Type B pancreatic cell (in vitro differentiated cells): Measurements from ENCODE around the gene FRMD4A. TPM values are rescaled to one million over a fixed set of nuclear protein-coding genes. Genes with fewer than 3 reads are reported as not detected.
A peak's percentile ranks its signal among the peaks of the same experiment; 100 is the strongest.
"Not testable (repeated sequence)": the region's sequence is repeated elsewhere in the genome, so short reads cannot be mapped to it uniquely, and the experiment has no call there.

ENCODE experiments used
- DNase-seq: peaks from one replicate; pipeline ENCODE4 v3.0.0; 2021; ENCODE audit warnings: mixed read lengths; ENCODE audit not compliant: unreplicated experiment; ENCODE audit errors: extremely low spot score
- H3K27ac Mint-ChIP-seq: 2 replicates; pipeline ENCODE4 v1.8.0; 2021; ENCODE audit warnings: mild to moderate bottlenecking, mixed read lengths
- H3K27me3 Mint-ChIP-seq: 2 replicates; pipeline ENCODE4 v1.8.0; 2021; ENCODE audit warnings: mixed read lengths
- H3K36me3 Mint-ChIP-seq: 2 replicates; pipeline ENCODE4 v1.8.0; 2021; ENCODE audit warnings: mixed read lengths
- H3K4me1 Mint-ChIP-seq: one replicate; pipeline ENCODE4 v1.8.0; 2021; ENCODE audit warnings: mixed read lengths; ENCODE audit not compliant: unreplicated experiment
- H3K4me3 Mint-ChIP-seq: 2 replicates; pipeline ENCODE4 v1.8.0; 2021; ENCODE audit warnings: mild to moderate bottlenecking, mixed read lengths
- H3K9me3 Mint-ChIP-seq: 2 replicates; pipeline ENCODE4 v1.8.0; 2021; ENCODE audit warnings: mixed read lengths
- total RNA-seq: library from RNA; stranded (reverse); gene quantifications from 2 replicates; pipeline ENCODE4 v1.2.1, GENCODE V29; 2021; ENCODE audit warnings: low replicate concordance
- TF ChIP-seq, protein P1 (sequence below): fragments of 200-600 bp; sonication (generic); conservative IDR thresholded peaks from 2 replicates; pipeline ENCODE4 v1.5.0; 2021; ENCODE audit warnings: antibody characterized with exemption, mild to moderate bottlenecking

FRMD4A gene
- total RNA-seq, 1 donor from 2014 or later: 88.9 TPM

DNA sequence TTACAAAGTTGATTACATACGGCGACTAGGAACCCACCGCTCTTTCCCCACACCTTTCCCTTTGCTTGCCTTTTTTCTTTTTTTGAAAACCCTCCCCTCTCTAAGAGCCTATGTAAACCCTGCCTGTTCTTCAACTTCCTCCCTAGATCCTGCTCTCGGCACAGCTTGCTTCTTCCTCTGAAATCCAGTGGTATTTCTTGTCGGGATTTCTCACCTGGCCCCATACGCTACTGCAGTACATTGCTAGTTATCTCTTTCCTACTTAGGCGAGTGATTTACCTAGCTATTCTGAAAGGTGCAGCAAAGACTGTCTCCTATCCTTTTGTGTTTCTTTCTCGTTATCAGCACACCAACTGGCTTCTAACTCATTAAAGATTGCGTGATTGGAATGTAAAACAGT is 372.9 kb downstream of the FRMD4A start:
- DNase-seq: no peak
- peaks cover 7% of the 10 kb centered on the region for H3K27me3 Mint-ChIP-seq
- H3K27ac Mint-ChIP-seq: no peak overlapping the region
- H3K36me3 Mint-ChIP-seq: peaks cover 4% of the 10 kb centered on the region
- no peaks in the 10 kb centered on the region for H3K9me3 Mint-ChIP-seq
- TF ChIP-seq, protein P1, sequence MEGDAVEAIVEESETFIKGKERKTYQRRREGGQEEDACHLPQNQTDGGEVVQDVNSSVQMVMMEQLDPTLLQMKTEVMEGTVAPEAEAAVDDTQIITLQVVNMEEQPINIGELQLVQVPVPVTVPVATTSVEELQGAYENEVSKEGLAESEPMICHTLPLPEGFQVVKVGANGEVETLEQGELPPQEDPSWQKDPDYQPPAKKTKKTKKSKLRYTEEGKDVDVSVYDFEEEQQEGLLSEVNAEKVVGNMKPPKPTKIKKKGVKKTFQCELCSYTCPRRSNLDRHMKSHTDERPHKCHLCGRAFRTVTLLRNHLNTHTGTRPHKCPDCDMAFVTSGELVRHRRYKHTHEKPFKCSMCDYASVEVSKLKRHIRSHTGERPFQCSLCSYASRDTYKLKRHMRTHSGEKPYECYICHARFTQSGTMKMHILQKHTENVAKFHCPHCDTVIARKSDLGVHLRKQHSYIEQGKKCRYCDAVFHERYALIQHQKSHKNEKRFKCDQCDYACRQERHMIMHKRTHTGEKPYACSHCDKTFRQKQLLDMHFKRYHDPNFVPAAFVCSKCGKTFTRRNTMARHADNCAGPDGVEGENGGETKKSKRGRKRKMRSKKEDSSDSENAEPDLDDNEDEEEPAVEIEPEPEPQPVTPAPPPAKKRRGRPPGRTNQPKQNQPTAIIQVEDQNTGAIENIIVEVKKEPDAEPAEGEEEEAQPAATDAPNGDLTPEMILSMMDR: no peak
- peaks cover 33% of the 10 kb centered on the region for H3K4me1 Mint-ChIP-seq
- no peak overlapping the region for H3K4me3 Mint-ChIP-seq

DNA sequence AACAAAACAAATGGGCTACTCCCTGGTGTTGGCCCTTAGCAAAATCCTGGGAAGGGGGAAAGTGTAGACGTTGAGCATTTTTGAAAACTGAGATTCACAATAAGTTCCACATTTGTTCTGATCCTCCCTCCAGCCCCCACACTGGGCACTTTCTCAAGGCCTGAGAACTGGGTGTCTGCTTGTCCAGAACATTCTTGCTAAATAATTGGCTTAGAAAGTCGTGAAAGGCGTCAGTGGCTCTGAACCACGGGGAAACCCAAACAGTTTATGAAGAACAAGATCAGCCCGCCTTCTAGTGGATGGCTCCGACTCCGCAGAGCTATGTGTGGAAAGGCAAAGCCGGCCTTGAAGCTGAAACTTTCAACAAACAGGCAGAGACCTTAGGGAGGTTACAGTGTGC is 373.9 kb downstream of the FRMD4A start:
- peaks cover 4% of the 10 kb centered on the region for H3K36me3 Mint-ChIP-seq
- H3K27ac Mint-ChIP-seq: no peak overlapping the region
- peaks cover 28% of the 10 kb centered on the region for H3K4me1 Mint-ChIP-seq

DNA sequence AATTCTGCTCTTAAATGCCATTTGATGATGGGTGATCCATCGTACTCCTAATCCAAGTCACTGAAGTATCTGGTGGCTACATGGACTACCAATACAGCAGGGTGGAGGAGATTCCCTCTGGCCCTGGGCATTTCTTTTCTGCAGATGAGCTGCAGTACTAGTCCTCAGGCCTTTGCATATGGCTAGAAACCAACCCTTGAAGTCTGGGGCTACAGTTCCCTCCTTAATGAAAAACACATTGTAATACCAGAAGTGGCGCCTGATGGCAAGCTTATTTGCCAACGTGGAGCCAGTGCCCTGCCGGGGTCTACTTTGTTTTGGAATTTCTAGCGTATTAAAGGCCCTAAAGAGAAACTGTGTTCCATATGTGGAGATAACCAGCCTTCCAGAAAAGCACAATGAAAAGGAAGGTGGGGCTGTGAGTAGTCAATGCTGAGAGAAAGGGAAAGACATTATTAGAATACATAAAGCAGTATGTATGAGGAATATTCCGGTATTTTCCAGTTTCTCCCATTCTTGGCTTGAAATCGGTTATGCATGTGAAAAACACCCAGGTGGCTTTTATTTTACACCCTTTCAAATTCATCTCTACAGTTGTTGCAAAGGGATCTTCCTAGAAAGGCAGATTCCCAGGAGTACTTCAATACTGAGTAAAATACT is 375.2 kb downstream of the FRMD4A start:
- Mint-ChIP-seq H3K36me3 (peaks cover 8% of the 10 kb centered on the region), H3K4me3 (no peak overlapping the region), H3K27ac (no peak overlapping the region), H3K27me3 (peaks cover 7% of the 10 kb centered on the region), H3K9me3 (peaks cover 9% of the 10 kb centered on the region), H3K4me1 (peaks cover 30% of the 10 kb centered on the region)
- TF ChIP-seq, protein P1: no peak
- no peak for DNase-seq

More for the DNA sequence above, 373.9 kb downstream of the FRMD4A start:
- H3K27me3 Mint-ChIP-seq: peaks cover 7% of the 10 kb centered on the region
- no peak overlapping the region for H3K4me3 Mint-ChIP-seq
- no peaks in the 10 kb centered on the region for H3K9me3 Mint-ChIP-seq
- TF ChIP-seq, protein P1: no peak
- DNase-seq: no peak

DNA sequence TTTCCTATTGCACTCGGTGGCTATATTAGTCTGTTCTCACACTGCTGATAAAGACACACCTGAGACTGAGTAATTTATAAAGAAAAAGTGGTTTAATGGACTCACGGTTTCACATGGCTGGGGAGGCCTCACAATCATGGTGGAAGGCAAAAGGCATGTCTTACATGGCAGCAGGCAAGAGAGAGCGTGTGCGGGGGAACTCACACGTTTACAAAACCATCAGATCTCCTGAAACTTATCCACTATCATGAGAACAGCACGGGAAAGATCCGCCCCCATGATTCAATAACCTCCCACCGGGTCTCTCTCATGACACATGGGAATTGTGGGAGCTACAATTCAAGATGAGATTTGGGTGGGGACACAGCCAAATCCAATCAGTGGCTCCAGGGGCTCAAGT is 376.5 kb downstream of the FRMD4A start:
- peaks cover 10% of the 10 kb centered on the region for H3K36me3 Mint-ChIP-seq
- H3K27ac Mint-ChIP-seq, DNase-seq, H3K4me3 Mint-ChIP-seq, H3K27me3 Mint-ChIP-seq: not testable (repeated sequence)
- peaks cover 14% of the 10 kb centered on the region for H3K9me3 Mint-ChIP-seq
- peaks cover 38% of the 10 kb centered on the region for H3K4me1 Mint-ChIP-seq

DNA sequence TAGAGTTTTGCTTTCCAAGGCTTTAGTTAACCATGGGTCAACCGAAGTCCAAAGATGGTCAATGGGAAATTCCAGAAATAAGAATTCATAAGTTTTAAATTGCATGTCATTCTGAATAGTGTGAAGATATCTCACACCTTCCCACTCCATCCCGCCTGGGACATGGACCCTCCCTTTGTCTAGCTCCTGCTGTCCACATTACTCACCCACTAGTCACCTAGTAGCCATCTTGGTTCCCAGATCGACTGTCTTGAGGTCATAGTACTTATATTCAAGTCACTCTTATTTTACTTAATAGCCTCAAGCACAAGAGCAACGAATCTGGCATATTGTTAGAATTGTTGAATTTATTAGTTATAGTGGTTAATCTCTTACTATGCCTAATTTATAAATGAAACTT is 377.4 kb downstream of the FRMD4A start:
- no peak overlapping the region for H3K27ac Mint-ChIP-seq
- no peak overlapping the region for H3K4me3 Mint-ChIP-seq
- peaks cover 11% of the 10 kb centered on the region for H3K36me3 Mint-ChIP-seq
- H3K27me3 Mint-ChIP-seq: peaks cover 7% of the 10 kb centered on the region
- DNase-seq: no peak
- peaks cover 14% of the 10 kb centered on the region for H3K9me3 Mint-ChIP-seq
- TF ChIP-seq, protein P1: no peak
- peaks cover 40% of the 10 kb centered on the region for H3K4me1 Mint-ChIP-seq

DNA sequence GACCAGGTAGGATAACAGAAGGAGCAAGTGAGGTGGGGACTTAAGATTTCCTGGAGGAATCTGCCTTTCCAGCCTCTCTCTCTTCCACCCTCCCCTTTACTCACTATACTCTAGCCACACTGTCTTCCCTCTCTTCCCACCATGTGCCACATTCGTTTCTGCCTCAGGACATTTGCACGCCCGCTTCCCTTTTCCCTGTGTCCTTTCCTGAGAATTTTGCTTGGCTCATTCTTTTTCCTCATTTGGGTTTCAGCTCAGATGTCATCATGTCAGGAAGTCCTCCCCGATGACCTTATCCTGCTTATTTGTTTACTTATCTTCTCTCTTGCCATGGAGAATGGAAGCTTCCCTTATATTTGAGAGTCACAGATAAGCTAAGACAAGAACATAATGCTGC is 380.2 kb downstream of the FRMD4A start:
- Mint-ChIP-seq H3K9me3 (peaks cover 14% of the 10 kb centered on the region), H3K27ac (peak overlapping the region; percentile 71), H3K36me3 (peaks cover 18% of the 10 kb centered on the region), H3K27me3 (no peaks in the 10 kb centered on the region), H3K4me3 (peak overlapping the region; percentile 40), H3K4me1 (peaks cover 49% of the 10 kb centered on the region)
- DNase-seq: no peak
- TF ChIP-seq, protein P1: no peak
